Eye (tissue), 1 donor: Measurements from ENCODE around the gene KRT71.
A peak's percentile ranks its signal among the peaks of the same experiment; 100 is the strongest.

Source experiments
- DNase-seq: peaks from one replicate; pipeline ENCODE4 v3.0.0-alpha.2; 2015

The KRT71 gene

DNA sequence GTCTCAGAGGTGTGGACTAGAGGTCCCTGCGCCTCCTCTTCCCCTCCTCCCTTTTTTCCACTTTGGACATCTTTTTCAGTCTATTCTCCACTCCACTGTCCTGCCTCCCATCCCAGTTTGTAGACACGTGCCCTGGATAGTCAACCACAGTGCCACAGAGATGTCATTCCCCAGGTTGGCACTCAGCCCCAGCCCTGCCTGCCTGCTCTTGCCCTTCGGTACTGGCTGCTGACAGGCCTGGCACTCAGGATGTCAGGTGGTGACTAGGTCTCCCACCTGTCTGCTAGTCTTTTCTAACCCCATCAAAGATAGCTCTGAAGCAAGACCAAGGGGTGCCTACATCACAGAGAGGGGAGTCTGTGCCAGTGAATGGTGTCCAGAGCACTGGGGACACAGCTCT lies 15.8 kb downstream of the KRT71 start:
- no peak for DNase-seq

DNA sequence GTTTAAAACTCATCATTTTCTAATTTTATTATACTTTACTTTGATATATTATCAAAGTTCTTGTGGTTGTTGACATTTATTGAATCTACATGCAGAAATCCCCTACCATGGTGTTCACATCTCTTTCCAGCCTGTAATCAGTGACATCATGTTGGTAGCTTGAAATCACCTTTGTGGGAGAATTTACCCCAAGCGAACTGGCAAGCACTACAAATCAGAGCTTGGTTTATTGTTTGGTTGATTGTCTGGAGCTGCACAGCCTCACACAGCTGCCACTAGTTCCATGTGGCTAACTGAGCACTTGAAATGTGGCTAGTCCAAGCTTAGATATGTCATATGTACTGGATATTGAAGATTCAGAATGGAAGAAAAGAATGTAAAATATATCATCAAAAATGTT lies 17.4 kb downstream of the KRT71 start:
- no peak for DNase-seq

- DNase-seq: no peak
Observed at GRCh38 chr12:52534482-52534881, 18.5 kb downstream of the KRT71 start.

DNA sequence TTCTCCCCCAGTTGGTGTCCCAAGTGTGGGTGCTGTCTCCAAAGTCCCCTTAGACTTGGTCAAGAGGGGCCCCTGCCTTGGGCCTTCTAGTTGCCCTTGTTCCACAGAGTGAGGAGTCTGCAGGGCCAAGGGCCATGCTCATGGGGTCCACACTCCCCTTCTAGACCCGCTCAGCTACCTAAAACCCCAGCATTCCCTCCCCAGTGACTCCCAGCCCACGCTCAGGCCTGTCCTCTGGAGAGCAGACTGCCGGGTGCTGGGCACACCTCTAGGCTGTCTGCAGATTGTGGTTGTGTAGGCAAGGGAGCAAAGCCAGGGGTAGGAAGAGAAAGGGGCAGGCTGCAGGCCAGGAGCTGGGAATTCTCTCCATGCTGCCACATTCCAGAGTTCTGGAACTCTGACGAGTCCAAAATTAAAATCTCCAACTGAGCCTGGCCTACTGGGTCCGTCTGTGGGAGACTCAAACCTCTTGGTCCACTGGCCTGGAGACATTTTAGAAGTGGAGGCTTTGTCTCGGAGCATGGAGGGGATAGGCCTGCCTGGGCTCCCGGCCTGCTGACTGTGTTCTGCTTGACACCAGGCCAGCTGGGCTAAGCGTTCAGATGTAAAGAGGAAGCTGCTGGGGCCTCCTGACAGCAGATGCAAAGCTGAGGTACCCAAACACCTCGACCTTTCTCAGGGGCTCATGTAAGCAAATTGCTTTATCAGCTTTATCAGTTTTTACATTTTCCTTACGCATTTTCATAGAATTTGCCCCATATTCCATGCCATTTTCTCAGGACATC lies 19.1 kb downstream of the KRT71 start:
- no peak for DNase-seq

- no peak for DNase-seq
Observed at GRCh38 chr12:52532636-52533035, 20.3 kb downstream of the KRT71 start.

DNA sequence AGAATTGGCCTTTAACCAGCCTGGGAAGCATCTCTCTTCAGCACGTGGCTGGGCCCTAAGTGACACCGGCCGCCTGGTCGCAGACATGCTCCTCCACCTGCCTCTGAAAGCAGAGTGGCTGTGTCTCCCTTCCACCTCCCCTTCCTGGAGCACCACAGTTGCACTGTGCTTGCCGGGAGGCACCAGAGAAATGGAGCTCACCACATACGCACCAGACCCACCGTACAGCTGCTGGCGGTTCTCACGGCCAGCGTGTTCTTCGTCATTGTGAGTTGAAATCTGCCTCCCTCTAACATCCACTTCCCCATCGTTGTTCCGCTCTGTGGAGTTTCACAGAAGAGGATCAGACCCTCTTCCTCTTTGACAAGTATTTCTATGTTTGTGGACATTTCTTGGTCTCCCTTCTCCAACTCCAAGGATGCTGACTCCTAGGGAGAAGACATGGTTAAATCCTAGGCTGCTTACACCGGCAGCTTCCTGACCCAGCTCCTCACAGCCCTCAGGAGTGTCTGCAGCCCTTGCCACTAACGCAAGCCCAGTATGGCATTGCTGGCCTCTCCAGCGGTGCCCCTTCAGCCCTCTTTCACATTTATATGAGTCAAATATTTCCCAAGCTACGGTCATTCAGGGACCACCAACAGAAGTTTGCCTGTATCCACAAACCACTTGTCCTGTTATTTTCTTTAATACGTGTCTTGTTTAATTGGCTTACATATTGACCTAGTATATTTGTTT lies 21.2 kb downstream of the KRT71 start:
- DNase-seq: no peak

GRCh38 chr12:52530905-52531304 lies 22.0 kb downstream of the KRT71 start:
- DNase-seq: no peak

DNA sequence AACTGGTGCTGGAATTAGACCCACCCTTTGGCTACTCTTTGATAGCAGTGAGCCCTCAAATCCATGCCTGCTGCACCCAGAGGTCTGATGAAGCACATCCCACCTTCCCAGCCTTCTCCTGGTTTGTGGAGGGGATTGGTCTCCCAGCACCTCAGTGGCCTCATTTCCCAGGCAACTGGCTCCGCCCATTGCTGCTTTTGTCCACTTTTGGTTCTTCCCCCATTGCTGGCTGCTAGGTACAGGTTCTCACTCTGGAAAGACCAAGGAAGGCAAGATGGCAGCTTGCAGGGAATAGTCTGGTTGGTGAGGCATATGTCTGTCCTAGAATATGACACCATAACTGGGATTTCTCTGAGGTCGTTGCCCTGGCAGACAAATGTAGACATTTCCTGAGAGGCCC lies 22.6 kb downstream of the KRT71 start:
- no peak for DNase-seq

GRCh38 chr12:52529846-52530245 lies 23.1 kb downstream of the KRT71 start:
- DNase-seq: no peak

DNA sequence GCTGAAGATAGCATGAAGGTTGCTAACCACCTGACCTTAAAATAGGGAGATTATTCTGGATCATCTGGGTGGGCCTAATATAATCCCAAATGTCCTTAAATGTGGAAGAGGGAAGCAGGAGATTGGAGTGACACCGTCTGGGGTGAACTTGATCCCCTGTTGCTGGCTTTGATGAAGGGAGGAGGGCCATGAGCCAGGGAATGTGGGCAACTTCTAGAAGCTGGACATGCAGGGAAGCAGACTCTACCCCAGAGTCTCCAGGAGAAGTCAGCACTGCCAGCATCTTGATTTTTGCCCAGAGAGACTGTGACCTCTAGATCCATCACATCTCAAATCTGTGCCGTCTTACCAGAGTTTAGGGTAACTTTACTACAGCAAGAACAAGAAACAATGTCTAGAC lies 23.5 kb downstream of the KRT71 start:
- no peak for DNase-seq

DNA sequence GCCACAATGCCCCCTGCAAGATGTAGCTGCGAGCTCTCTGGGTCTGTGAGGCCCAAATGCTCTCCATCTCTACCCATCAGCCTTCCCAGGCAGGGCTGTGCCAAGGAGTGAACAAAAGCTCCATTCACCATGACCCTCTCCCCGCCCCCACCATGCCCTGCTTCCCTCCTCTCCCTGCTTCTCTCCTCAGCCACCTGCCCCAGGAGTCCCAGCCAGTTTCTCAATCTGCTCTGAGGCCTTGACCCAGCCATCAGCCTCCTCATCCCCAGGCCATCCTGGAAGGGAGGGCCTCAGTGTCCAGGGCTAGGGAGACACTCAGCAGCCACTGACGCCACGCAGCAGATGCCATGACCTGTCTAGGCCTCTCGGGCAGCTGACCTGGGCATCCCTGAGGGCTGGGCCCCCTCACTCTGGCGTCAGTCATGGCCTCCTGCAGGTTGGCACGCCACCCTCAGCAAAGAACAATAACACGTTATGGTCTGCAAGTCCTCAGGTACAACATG lies 24.3 kb downstream of the KRT71 start:
- no peak for DNase-seq

DNA sequence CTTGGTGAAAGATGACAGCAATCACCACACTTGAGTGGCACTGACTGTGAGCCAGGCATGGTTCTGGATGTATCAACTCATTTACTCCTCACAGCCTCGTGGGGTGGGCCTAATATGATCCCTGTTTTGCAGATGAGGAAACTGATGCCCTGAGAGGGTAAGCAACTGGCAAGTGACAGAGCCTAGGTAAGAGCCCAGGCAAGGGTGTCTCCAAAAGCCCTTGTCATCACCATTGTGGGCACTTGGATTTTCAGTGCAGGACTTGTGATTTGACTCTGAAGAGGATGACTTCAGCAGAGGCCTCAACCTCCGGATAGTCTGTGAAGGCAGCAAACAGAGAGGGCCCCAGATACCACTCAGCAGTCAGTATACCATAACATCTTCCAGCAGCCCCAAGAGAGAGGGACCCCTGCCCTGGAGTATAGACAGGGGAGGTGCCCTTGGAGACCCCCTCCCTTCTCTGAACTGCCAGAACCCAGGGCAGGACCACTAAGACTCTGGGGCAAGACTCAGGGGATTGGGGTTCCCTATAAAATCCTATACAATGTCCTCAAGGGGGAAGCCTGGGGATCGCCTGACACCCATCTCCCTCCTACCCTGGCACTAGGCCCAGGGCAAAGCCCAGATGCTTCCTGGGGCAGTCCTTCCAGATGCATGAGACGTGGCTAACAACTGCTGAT lies 25.7 kb downstream of the KRT71 start:
- DNase-seq: no peak

GRCh38 chr12:52526511-52526951 lies 26.4 kb downstream of the KRT71 start:
- no peak for DNase-seq

DNA sequence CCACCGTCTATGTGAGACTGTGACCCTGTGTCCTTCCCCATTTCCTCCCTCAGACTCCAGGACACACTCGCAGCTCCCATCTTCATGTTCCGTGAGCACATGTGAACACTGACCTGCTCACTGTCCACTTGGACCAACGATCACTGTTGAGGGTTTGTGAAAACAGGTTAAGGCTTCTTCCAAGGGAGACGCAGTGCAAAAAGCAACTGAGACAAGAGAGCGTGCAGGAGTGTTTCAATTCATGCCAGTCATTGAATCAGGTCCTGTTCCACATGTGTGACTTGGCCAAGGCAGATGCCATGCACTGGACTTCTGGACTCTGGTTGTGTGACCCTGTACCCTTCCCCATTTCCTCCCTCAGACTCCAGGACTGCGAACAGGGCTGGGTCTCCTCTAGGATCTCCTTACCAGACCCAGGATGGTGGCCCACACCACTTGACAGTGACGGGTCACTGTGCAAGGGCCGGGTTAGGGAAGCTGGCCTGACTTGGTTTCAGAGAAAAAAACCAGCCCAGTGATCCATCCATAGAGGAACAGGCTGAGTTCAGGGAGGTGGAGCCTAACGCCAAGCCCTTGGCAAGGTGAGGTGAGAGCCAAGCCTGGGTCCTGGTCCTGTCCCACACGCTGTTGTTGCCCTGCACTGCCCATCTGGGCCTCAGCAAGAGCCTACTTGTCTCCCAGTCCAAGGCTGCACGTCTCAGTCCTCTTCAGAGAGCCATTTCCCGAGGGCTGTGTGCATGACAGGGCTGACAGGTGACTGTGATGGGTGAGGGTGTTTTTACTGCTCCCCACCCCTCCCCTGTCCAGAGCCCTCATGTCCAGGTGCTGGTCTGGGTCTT lies 27.1 kb downstream of the KRT71 start:
- DNase-seq: no peak

- DNase-seq: no peak
Observed at GRCh38 chr12:52524898-52525591, 27.9 kb downstream of the KRT71 start.

GRCh38 chr12:52524241-52524897 lies 28.6 kb downstream of the KRT71 start:
- peak; percentile 31 for DNase-seq

- no peak for DNase-seq
Observed at GRCh38 chr12:52523824-52524223, 29.1 kb downstream of the KRT71 start.

- DNase-seq: no peak
Observed at GRCh38 chr12:52522346-52523011, 30.5 kb downstream of the KRT71 start.

GRCh38 chr12:52521568-52522266 lies 31.2 kb downstream of the KRT71 start:
- DNase-seq: no peak

- DNase-seq: no peak
Observed at GRCh38 chr12:52521175-52521567, 31.8 kb downstream of the KRT71 start.
